Memory B cell (primary cell): ENCODE measurements around the gene EPB41L5.
"Not testable (repeated sequence)": the region's sequence is repeated elsewhere in the genome, so short reads cannot be mapped to it uniquely, and the experiment has no call there.

Experiments
- ATAC-seq: fragments of 150-1000 bp; cut with Tn5 transposase; 2 replicates; pipeline ENCODE4 v1.10.0; 2021; ENCODE audit warnings: low read depth, mild to moderate bottlenecking, moderate library complexity
- DNase-seq, 2 donors: peaks; one replicate each; pipeline ENCODE4 v3.0.0; 2022; ENCODE audit warnings: low spot score in 2 of 2
- H3K27ac Mint-ChIP-seq: one replicate; pipeline ENCODE4 v1.8.0; 2022; ENCODE audit warnings: mild to moderate bottlenecking, moderate library complexity, mixed read lengths
- H3K27me3 Mint-ChIP-seq: one replicate; pipeline ENCODE4 v1.8.0; 2022; ENCODE audit warnings: mixed read lengths
- H3K36me3 Mint-ChIP-seq: one replicate; pipeline ENCODE4 v1.8.0; 2022; ENCODE audit warnings: mild to moderate bottlenecking, mixed read lengths
- H3K4me1 Mint-ChIP-seq: one replicate; pipeline ENCODE4 v1.8.0; 2022; ENCODE audit warnings: mixed read lengths
- H3K4me3 Mint-ChIP-seq: one replicate; pipeline ENCODE4 v1.8.0; 2022; ENCODE audit warnings: mild to moderate bottlenecking, moderate library complexity, mixed read lengths
- H3K9me3 Mint-ChIP-seq: one replicate; pipeline ENCODE4 v1.8.0; 2022; ENCODE audit warnings: mixed read lengths

The EPB41L5 gene

DNA sequence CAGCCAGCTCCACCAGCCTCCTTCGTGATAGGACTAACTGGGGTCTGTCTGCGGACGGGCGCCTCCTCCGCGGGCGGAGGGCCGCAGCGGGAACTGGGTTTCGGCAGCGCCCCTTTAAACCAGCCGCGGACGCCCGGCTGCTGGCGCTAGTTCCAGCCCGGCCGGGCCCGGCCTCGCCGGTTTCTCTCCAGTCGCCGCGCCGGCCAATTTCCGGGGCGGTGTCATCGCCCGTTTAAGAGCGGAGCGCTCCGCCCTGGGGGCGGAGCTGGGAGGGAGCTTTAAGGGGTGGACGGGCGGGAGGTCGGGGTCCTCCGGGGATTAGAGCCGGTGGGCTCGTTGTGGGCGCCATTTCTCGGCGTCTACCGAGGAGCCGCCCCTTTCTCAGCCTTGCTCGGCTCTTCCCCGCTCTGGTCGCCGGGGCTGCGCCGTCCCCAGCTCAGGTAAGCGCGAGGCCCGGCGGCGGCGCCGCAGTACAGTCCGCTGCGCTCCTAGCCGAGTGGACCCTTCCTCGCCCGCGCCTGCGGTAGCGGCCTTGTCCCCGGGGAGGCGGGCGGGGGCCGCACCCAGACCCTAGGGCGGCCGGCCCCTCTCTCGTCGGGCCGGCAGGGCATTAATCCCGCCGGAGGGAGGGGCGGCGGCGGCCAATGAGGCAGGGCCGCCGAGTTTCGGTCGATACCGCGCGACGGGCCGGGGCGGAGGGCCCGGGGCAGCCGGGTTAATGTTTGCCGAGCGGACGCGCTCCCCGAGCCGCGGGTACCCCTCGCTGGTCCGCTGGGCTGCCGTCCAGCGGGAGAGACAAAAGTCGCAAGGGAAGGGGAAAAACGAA lies at the start of gene EPB41L5:
EPB41L5 (plus strand) TSS at position 307 of the 826 bp plus-strand sequence. CDS start 6,008 bp downstream, outside the sequence.
- H3K27me3 Mint-ChIP-seq, result no peaks in the 10 kb centered on the region
- peak; percentile 48 to 66 for DNase-seq
- H3K9me3 Mint-ChIP-seq, result no peaks in the 10 kb centered on the region
- no peaks in the 10 kb centered on the region for H3K36me3 Mint-ChIP-seq
- peaks cover 28% of the 10 kb centered on the region for H3K4me1 Mint-ChIP-seq
- peak within 1 kb of the TSS; percentile 81 for H3K4me3 Mint-ChIP-seq
- H3K27ac Mint-ChIP-seq, result peak within 1 kb of the TSS; percentile 48
- peak; percentile 84 for ATAC-seq

DNA sequence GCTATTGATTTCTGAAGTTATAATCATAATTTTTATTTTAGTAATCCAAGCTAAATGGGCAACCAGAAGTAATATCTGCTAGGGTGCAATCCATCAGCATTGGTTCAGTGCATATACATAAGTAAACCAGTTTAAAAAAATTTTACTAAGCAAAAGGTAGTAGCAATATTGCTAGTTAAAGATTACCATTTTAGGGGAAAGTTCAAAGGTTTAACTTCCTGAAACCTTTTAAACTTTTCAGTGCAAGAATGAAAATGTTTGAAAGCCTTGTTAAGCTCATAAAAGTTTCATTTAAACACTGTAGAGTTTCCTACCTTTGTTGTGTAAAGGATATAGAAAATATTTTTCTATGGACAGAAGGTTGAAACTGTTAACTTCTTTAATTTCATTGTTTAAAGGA lies 31.0 kb upstream of the EPB41L5 start:
- Mint-ChIP-seq H3K9me3 (peaks cover 5% of the 10 kb centered on the region), H3K27ac (no peak overlapping the region), H3K27me3 (no peaks in the 10 kb centered on the region), H3K4me1 (no peaks in the 10 kb centered on the region), H3K36me3 (peaks cover 2% of the 10 kb centered on the region), H3K4me3 (no peak overlapping the region)
- no peak for DNase-seq
- no peak for ATAC-seq

DNA sequence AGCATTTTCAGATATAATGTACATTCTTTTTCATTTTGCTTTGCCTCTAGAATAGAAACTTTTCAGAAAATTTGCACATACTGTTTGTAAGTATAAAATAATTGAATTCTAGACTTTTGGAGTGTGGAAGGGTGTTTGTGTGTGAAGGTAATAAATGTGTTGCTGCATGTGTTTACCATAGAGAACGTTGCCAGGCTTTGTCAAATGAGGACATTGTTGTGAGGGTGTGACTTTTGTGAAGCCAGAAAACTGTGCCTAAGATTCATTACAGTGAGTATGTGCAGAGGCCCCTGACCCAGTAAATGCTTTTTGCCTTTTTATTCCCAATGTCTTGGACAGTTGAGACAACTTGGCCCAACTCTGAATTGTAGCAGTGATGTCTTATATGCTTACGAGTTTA lies 30.4 kb upstream of the EPB41L5 start:
- Mint-ChIP-seq H3K27me3 (no peaks in the 10 kb centered on the region), H3K27ac (no peak overlapping the region), H3K4me3 (no peak overlapping the region), H3K9me3 (peaks cover 5% of the 10 kb centered on the region), H3K4me1 (no peaks in the 10 kb centered on the region), H3K36me3 (no peaks in the 10 kb centered on the region)
- ATAC-seq (no peak), DNase-seq (no peak)

GRCh38 chr2:119983108-119983507 lies 29.8 kb upstream of the EPB41L5 start:
- no peak for ATAC-seq
- H3K27ac Mint-ChIP-seq, result no peak overlapping the region
- no peak overlapping the region for H3K4me3 Mint-ChIP-seq
- no peaks in the 10 kb centered on the region for H3K36me3 Mint-ChIP-seq
- H3K9me3 Mint-ChIP-seq, result peaks cover 5% of the 10 kb centered on the region
- H3K27me3 Mint-ChIP-seq, result no peaks in the 10 kb centered on the region
- H3K4me1 Mint-ChIP-seq, result no peaks in the 10 kb centered on the region
- DNase-seq, result no peak

GRCh38 chr2:119996148-119996547 lies 16.7 kb upstream of the EPB41L5 start:
- Mint-ChIP-seq H3K36me3 (no peaks in the 10 kb centered on the region), H3K4me1 (no peaks in the 10 kb centered on the region), H3K9me3 (no peaks in the 10 kb centered on the region), H3K4me3 (no peak overlapping the region), H3K27ac (no peak overlapping the region), H3K27me3 (peaks cover 2% of the 10 kb centered on the region)
- no peak for ATAC-seq
- DNase-seq, result no peak

DNA sequence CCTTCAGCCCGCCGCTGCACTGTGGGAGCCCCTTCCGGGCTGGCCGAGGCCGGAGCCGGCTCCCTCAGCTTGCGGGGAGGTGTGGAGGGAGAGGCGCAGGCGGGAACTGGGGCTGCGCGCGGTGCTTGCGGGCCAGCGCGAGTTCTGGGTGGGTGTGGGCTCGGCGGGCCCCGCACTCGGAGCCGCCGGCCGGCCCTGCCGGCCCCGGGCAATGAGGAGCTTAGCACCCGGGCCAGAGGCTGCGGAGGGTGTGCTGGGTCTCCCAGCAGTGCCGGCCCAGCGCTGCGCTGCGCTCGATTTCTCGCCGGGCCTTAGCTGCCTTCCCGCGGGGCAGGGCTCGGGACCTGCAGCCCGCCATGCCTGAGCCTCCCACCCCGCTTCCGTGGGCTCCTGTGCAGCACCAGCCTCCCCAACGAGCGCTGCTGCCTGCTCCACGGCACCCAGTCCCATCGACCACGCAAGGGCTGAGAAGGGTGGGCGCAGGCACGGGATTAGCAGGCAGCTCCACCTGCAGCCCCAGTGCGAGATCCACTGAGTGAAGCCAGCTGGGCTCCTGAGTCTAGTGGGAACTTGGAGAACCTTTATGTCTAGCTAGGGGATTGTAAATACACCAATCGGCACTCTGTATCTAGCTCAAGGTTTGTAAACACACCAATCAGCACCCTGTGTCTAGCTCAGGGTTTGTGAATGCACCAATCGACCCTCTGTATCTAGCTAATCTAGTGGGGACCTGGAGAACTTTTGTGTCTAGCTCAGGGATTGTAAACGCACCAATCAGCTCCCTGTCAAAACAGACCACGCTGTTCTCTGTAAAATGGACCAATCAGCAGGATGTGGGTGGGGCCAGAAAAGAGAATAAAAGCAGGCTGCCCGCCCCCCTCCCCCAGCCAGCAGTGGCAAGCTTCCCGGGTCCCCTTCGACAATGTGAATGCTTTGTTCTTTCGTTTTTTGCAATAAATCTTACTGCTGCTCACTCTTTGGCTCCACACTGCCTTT lies 15.7 kb upstream of the EPB41L5 start:
- not testable (repeated sequence) for H3K27ac Mint-ChIP-seq, ATAC-seq, H3K9me3 Mint-ChIP-seq, DNase-seq, H3K27me3 Mint-ChIP-seq, H3K4me3 Mint-ChIP-seq, H3K36me3 Mint-ChIP-seq, H3K4me1 Mint-ChIP-seq

DNA sequence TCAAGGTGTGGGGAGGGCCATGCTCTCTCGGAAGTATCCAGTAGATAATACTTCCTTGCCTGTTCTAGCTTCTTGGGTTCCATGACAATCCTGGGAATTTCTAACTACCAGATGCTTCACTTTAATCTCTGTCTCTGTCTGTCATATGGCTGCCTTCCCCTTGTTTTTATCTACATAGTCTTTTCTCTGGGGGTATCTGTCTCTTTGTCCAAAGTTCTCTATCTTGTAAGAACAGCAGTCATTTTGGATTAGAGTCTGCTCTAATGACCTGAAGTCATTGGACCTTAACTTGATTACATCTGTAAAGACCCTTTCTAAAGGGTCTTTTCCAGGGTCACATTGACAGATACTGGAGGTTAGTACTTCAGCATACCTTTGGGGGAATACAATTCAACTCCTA lies 11.4 kb upstream of the EPB41L5 start:
- Mint-ChIP-seq H3K27me3 (peaks cover 2% of the 10 kb centered on the region), H3K9me3 (no peaks in the 10 kb centered on the region), H3K36me3 (no peaks in the 10 kb centered on the region), H3K4me3 (no peak overlapping the region), H3K4me1 (peaks cover 5% of the 10 kb centered on the region), H3K27ac (no peak overlapping the region)
- DNase-seq, result no peak
- no peak for ATAC-seq

DNA sequence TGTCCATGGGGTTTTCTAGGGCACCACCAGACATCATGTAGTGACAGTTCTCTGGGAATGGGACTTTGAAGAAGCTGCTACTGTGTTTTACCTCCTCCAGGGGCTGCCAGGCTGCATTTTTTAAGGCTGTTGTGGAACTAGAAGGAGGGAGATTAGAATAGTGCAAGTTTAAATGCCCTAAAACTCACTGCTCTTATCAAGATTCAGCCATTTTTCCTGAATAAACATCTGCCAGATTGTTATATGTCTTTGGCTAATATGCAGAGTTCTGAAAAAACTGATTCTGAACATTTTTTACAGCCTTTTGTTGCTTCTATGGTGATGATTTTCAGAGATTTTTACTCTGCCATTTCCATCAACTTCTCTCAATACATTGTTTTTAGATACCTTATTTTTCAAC lies 8.6 kb upstream of the EPB41L5 start:
- ATAC-seq (no peak), DNase-seq (no peak)
- Mint-ChIP-seq H3K36me3 (no peaks in the 10 kb centered on the region), H3K27me3 (no peaks in the 10 kb centered on the region), H3K9me3 (no peaks in the 10 kb centered on the region), H3K27ac (no peak overlapping the region), H3K4me1 (peaks cover 12% of the 10 kb centered on the region), H3K4me3 (no peak overlapping the region)

GRCh38 chr2:120005834-120006521 lies 6.9 kb upstream of the EPB41L5 start:
- DNase-seq, result no peak
- no peaks in the 10 kb centered on the region for H3K9me3 Mint-ChIP-seq
- peak overlapping the region; percentile 88 for H3K27ac Mint-ChIP-seq
- no peaks in the 10 kb centered on the region for H3K27me3 Mint-ChIP-seq
- no peaks in the 10 kb centered on the region for H3K36me3 Mint-ChIP-seq
- peaks cover 12% of the 10 kb centered on the region for H3K4me1 Mint-ChIP-seq
- peak; percentile 88 for ATAC-seq
- peak overlapping the region; percentile 2 for H3K4me3 Mint-ChIP-seq

DNA sequence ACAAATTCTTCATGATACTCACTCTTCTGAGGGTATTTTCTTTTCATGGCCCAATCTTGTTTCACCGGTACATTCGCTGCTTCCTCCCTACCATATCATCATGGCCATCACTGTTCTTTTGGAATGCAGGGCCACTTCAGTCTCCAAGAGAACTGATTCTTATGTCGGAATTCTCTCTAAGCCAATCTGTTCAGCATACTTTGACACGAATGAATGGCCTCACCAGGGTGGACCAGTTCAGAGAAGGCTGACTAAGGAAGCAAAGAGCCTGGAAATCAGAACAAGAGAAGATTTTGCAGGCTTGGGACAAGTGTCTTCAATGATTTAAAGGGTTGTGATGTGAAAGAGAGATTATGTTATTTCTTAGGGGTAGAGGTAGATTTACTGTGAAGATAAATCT lies 5.0 kb upstream of the EPB41L5 start:
- H3K36me3 Mint-ChIP-seq, result no peaks in the 10 kb centered on the region
- peak overlapping the region; percentile 88 for H3K27ac Mint-ChIP-seq
- DNase-seq (no peak), ATAC-seq (no peak)
- H3K9me3 Mint-ChIP-seq, result no peaks in the 10 kb centered on the region
- H3K4me1 Mint-ChIP-seq, result peaks cover 21% of the 10 kb centered on the region
- H3K4me3 Mint-ChIP-seq, result peak overlapping the region; percentile 66
- no peaks in the 10 kb centered on the region for H3K27me3 Mint-ChIP-seq

- DNase-seq (no peak), ATAC-seq (no peak)
- Mint-ChIP-seq H3K4me1 (peaks cover 32% of the 10 kb centered on the region), H3K27me3 (no peaks in the 10 kb centered on the region), H3K36me3 (no peaks in the 10 kb centered on the region), H3K4me3 (peak overlapping the region; percentile 81), H3K9me3 (no peaks in the 10 kb centered on the region), H3K27ac (peak overlapping the region; percentile 48)
Observed at GRCh38 chr2:120012363-120012762, 514 bp upstream of the EPB41L5 start.

DNA sequence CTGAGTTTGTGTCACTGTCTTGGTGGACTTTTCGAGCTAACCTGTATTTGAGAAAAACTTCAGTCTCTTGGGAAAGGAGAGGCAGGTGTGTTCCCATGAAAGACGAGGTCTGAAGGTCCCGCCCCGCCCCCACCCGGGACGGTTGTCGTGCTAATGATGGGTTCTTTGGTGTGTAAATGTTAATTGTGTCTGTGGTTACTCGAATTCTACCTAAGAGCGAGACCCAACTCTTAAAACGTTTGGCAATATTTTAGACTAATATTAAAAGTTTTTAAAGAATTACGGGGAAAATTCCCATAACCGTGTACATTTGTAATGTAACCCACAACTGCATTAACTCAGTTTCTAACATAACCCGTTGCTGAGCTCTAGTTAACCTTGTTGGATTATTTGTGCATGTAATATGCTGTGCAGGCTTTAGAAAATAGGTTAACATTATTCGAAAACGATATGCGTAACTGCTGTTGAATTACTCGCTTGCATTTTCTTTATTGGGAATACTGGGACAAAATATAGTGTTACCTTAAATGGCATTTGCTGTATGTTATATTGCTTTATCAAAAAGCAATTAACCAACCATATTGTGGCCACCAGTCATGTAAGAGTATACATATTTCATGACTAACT lies 833 bp downstream of the EPB41L5 start:
- ATAC-seq (no peak), DNase-seq (no peak)
- Mint-ChIP-seq H3K27ac (no peak overlapping the region), H3K4me3 (peak overlapping the region; percentile 81), H3K4me1 (peaks cover 28% of the 10 kb centered on the region), H3K9me3 (no peaks in the 10 kb centered on the region), H3K36me3 (no peaks in the 10 kb centered on the region), H3K27me3 (no peaks in the 10 kb centered on the region)

DNA sequence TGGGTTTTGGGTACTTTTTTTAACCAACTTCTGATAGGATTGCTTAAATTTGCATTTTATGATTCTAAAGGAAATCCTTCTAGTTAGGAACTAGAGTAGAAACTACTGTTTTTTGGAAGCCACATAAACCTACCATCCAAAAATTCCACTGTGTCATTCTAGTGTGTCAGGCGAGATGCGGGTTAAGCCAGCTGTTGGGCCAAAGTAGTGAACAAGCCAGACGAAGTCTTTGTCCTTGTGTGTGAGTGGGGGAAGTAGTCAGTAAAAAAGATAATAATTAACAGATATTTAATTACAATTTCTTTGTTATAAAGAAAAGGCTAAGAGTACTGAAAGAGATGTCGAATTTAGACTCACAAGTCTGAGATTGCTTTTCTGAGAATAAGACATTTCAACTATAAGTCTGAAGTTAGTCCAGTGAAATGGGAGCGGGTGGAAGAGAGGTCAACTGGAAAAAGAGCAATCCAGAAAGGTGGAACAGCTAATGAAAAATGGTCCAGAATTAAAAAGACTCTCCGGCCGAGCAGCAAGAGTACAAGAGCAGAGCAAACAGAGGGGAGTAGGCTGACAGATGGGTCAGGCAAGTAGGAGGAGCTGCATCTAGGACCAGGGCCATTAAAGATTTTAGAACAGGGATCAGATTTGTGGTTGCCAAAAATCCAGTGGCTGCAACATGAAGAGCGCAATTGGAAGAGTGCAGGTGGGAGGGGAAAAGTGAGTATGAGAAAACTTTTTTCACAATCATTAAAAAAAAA lies 1.5 kb downstream of the EPB41L5 start:
- H3K9me3 Mint-ChIP-seq, result no peaks in the 10 kb centered on the region
- H3K4me1 Mint-ChIP-seq, result peaks cover 28% of the 10 kb centered on the region
- DNase-seq (no peak), ATAC-seq (no peak)
- no peaks in the 10 kb centered on the region for H3K27me3 Mint-ChIP-seq
- no peak overlapping the region for H3K27ac Mint-ChIP-seq
- peak overlapping the region; percentile 47 for H3K4me3 Mint-ChIP-seq
- peaks cover 4% of the 10 kb centered on the region for H3K36me3 Mint-ChIP-seq
